GM21447 (cell line): ENCODE data around the gene FCHO2.

ENCODE experiments used
- ATAC-seq: cut with Tn5 transposase; IDR thresholded peaks from one replicate; pipeline ENCODE4 v1.9.1; 2021; ENCODE audit not compliant: unreplicated experiment

Gene FCHO2

DNA sequence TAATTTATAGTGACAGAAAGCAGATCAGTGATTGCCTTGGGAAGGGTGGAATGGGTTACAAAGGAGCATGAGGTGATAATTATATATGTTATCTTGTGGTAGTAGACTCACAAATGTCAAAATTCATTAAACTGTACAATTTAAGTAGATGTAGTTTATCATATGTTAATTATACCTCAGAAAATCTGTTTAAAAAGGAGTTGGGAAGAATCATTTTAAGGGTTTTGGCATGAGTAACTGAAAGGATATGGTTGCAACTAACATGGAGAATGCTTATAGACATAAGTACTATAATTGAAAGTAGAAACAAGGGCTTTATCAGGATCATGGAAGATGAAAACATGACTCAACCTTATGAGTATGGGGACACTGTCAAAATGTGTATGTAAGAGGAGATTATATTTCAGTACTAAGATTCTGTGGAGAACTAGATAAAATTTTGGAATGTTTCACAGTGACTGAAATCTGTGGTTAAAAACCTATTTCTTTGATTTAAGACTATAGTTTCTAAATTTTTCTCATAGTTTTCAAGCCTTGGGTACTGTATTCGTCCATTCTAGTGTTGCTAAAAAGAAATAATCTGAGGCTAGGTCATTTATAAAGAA is 73.3 kb downstream of the FCHO2 start:
- no peak for ATAC-seq

DNA sequence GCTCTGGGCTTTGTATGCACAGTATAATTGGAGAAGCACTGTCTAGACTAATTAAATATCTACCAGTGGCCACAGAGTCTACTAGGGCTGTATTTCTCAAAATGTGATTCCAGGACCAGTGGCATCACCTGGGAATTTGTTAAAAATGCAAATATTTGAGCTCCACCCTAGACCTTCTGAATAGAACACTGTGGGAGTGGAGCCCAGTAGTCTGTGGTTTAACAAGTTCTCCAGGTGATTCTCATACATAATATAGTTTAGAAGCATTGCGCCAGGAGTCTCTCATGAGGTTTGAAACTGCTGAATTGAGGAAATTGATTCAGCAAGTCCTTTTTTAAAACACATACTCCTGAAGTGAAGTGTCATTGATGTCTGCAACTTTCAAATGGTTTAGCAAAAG is 74.7 kb downstream of the FCHO2 start:
- no peak for ATAC-seq

GRCh38 chr5:73030995-73031394 is 75.2 kb downstream of the FCHO2 start:
- no peak for ATAC-seq

DNA sequence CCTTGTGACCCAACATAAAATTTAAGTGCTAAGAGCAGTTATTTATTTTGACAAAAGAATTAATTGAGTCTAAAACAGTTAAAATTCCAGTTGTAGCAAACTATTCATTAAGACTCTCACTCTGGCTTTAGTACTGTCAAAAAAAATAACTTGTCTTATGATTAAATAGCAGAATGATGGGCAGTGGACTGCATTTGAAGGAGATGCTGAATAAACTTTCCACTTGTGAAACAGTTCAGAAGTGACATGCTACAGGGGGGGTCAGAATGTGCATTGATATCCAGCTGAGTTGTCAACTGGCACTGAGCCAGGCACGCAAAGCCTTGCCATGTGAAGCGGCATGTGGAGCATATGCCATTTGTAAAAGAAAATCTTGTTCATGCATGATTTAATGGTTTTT is 76.0 kb downstream of the FCHO2 start:
- no peak for ATAC-seq

DNA sequence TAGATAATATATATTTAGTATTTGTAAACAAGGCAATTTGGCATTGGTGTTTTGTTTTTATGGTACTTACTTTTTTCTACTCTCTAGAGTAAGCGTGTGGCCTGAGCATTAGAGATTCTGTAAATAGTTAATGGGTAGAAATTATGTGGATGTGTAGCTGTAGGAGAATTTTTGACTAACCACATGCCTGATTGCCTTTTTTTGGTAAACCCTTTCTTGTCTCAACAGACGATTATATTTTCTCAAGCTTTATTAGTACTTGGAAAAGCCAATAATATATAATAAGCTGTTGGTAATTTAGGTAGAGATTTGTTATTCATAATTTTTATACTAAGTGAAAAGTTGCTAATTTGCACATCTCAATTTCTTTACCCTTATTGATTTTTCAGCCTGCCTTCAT is 76.8 kb downstream of the FCHO2 start:
- no peak for ATAC-seq

DNA sequence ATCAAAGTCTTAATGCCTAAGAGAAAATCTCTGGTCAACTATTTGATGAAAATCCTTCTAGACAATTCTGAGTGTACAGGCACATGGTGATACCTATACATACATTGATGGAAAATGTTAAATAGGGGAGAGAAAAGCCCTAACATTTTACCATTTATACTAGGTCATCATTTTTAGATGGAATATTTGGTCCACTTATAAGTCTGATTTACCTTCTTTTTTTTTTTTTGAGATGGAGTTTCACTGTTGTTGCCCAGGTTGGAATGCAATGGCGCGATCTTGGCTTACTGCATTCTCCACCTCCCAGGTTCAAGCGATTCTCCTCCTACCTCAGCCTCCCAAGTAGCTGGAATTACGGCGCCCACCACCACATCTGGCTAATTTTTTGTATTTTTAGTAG is 81.7 kb downstream of the FCHO2 start:
- ATAC-seq = no peak

- no peak for ATAC-seq
Measured at GRCh38 chr5:73039082-73039481, 83.2 kb downstream of the FCHO2 start.

GRCh38 chr5:73042993-73043392 is 87.2 kb downstream of the FCHO2 start:
- no peak for ATAC-seq

DNA sequence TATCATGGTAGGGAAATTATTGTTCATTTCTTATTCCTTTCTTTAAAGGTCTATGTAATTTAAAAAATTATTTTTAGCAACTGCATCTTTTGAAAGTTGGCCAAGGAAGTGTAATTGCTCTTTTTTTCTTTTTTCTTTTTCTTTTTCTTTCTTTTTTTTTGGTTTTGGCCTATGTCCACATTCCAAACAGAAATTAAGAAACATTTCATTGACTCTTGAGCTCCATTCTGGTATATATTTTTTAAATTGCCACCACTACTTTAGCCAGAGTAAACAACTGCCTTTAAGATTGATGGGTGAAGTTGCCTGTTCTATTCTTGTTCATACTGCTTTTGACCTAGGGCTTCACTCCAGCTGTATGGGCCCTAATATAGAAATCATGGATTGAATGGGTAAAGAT is 88.7 kb downstream of the FCHO2 start:
- ATAC-seq = no peak

- no peak for ATAC-seq
Measured at GRCh38 chr5:73045623-73046022, 89.8 kb downstream of the FCHO2 start.

GRCh38 chr5:73061593-73061992 is 105.8 kb downstream of the FCHO2 start:
- ATAC-seq = no peak

DNA sequence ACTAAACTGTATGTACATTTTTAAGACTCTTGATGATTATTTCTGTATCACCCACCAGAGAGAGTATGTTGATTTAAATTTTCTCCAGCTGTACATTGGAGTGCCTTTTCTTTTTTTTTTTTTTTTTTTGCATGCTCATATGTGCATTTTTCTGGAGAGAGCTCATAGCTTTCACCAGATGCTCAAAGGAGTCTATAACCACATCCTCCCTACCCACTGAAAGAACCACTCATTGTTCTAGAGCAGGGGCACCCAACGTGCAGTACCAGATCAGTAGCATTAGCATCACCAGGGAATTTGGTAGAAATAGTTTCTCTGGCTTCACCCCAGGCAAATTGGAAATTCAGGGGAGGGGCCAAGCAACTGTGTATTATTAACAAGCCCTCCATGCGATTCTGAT is 110.6 kb downstream of the FCHO2 start:
- ATAC-seq = no peak

DNA sequence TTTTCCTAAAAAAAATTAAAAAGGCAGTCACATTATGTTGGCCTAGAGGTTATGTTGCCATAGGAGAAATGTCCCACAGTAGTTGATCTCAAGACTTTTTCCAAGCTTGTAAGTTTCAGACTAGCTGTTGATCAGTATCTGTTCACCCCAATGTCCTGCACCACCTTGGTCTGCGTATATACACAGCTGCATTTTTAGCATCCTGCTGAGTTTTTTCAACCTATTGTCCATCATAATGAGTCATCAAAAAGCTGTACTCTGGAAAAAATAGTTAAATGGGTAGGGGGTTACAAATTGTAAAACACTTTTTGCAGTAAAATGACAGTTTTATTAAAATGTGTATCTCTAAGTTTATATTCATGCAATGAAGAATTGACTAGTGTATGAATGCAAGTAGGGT is 111.4 kb downstream of the FCHO2 start:
- ATAC-seq = no peak

- ATAC-seq = no peak
Measured at GRCh38 chr5:73081093-73081492, 125.3 kb downstream of the FCHO2 start.

DNA sequence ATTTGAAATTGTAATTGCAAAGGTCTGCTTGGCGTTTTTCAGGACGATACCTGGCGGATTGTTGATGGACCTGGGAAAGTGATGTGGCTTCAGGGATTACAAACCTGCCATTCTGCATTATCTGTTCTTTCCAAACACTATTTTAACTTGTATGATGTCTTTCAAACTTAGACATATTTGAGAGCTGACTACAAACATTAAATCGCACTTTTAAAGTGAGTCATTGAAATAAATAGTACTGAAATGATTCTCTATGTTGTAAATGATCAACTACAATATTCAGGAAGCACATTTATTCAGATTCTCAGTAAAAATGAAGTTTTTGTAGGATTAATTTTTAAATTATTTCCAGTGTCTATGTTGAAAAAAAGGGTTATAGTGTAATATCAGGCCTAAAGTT is 132.2 kb downstream of the FCHO2 start:
- ATAC-seq = no peak

GRCh38 chr5:73093943-73094342 is 138.1 kb downstream of the FCHO2 start:
- no peak for ATAC-seq

DNA sequence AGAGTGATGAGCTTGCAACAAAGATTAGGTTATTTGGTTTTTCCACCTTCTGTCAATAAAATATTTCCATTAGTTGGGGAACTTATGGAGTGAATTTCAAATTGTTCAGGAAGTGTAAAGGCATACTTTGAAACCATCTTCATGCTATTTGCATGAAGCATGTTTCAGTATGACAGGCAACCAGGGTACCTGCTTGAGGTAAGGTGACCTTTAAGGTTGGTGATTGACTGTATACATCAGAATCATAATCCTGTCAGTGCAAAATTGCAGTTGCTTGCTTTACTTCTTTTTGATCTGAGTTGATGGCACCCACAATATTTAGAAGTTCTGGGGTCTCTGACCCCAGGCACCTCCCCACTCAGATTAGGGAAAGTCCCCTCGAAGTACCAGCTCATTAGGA is 138.6 kb downstream of the FCHO2 start:
- ATAC-seq = no peak

DNA sequence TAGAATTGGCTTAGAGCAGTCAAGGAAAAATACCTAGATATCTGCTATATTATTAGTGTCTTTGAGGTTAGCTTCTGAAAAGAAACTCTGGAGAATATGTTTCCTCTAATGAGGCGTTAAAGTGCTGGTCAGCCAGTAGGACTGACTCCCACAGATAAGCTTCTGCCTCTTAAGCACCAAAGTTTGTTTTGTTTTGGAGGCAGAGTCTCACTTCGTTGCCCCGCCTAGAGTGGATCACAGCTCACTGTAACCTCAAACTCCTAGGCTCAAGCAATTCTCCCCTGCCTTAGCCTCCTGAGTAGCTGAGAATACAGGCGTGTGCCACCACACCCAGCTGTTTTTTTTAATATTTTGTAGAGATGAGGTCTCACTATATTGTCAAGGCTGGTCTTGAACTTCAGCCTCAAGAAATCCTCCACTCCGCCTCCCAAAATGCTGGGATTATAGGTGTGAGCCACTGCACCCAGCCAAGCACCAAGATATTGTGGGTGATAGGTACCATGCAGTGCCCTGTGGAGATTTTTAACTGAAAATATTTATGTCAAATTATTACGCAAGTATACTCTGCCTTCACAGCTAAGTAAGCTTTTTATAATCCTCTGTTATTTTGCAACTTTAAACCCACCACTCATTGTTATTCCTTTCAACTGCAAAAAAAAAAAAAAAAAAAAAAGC is 139.9 kb downstream of the FCHO2 start:
- no peak for ATAC-seq

DNA sequence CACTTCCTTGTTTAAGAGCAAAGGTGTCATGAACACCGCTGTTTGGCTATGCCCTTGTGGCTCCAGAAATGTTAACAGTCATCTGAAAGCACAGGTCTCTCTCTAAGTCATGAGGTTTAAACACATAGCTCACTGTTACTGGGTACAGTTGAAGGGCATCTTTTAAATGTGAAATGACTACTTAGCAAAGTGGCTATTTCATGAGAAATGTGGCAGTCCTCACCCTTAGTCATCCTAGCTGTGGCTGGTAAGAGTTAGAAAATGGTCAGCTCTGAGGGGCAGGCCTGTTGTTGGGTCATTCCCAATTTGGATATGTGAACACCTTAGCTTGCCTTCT is 140.4 kb downstream of the FCHO2 start:
- no peak for ATAC-seq

DNA sequence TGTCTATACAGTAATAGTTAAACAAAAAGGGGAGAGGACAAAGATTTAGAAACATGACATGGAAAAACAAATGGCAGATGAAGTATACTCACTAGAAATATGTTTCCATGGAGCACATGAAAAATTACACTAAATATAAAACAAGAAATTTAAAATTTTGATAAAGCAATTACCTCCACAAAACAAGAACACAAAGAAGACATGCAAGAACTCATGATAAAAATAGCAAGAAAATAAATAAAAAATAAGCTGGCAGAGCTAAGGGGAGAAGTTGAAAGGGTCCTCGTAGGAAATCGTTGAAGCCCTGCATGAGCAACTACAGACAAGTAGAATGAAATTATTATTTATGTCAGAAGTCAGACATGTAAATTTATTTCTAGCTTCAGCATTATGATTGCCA is 141.9 kb downstream of the FCHO2 start:
- no peak for ATAC-seq

GRCh38 chr5:73100109-73100508 is 144.3 kb downstream of the FCHO2 start:
- no peak for ATAC-seq

DNA sequence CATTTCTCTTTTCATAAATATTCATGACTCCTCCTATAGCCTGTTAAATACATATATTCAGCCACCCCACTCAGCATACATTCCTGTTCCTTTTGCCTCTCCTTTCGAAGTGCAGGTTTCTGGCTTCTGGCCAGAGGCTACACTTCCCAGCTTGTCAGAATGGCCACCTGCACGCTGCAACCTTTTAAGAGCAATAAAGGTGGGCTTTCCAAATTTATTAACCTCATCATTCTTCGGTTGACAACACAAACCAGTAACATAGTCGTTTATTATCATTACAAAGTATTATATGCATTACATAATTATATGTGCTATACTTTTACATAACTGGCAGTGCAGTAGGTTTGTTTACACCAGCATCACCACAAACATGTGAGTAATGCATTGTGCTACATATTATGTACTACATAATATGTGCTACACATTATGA is 148.0 kb downstream of the FCHO2 start:
- ATAC-seq = no peak

GRCh38 chr5:73104326-73104725 is 148.5 kb downstream of the FCHO2 start:
- ATAC-seq = no peak
